ENCODE results near the gene APC2.

- TF ChIP-seq POLR2A (IDR thresholded peaks at IDR 0.05) (no peak), CTCF (IDR thresholded peaks at IDR 0.05) (no peak)
Observed at GRCh38 chr19:1516395-1516753, 66.5 kb downstream of the APC2 start.

Data from lower leg skin (tissue), 3 donors.